ENCODE results near the gene YIPF5. TPM values are rescaled to one million over a fixed set of nuclear protein-coding genes. Genes with fewer than 3 reads are reported as not detected.

Gene YIPF5
- total RNA-seq, result 48.0 TPM
- polyA plus RNA-seq (ENCODE audit: insufficient read depth, low read depth, low replicate concordance), result 18.5 TPM
- long read RNA-seq, donor 1, transcript YIPF5-201 (6 exons, 3,147 nt), result major isoform, 17 of 17 reads
- long read RNA-seq, donor 1, partial matches to known transcripts, result 0 of 17 reads
- long read RNA-seq, donor 1, other reads (novel, unspliced or antisense), result 0 of 17 reads
- long read RNA-seq, donor 2, transcript YIPF5-201 (6 exons, 3,147 nt), result major isoform, 23 of 23 reads
- long read RNA-seq, donor 2, partial matches to known transcripts, result 0 of 23 reads
- long read RNA-seq, donor 2, other reads (novel, unspliced or antisense), result 0 of 23 reads
- long read RNA-seq, donor 3, transcript YIPF5-201 (6 exons, 3,147 nt), result major isoform, 27 of 27 reads
- long read RNA-seq, donor 3, partial matches to known transcripts, result 0 of 27 reads
- long read RNA-seq, donor 3, other reads (novel, unspliced or antisense), result 0 of 27 reads
- long read RNA-seq, donor 4, transcript YIPF5-201 (6 exons, 3,147 nt), result major isoform, 16 of 18 reads
- long read RNA-seq, donor 4, partial matches to known transcripts, result 0 of 18 reads
- long read RNA-seq, donor 4, other reads (novel, unspliced or antisense), result 0 of 18 reads
- long read RNA-seq, donor 5, partial matches to known transcripts, result 0 of 2 reads
- long read RNA-seq, donor 5, other reads (novel, unspliced or antisense), result 0 of 2 reads
- long read RNA-seq, donor 6, transcript YIPF5-201 (6 exons, 3,147 nt), result major isoform, 27 of 29 reads
- long read RNA-seq, donor 6, partial matches to known transcripts, result 0 of 29 reads
- long read RNA-seq, donor 6, other reads (novel, unspliced or antisense), result 0 of 29 reads
- long read RNA-seq, donor 7, transcript YIPF5-201 (6 exons, 3,147 nt), result major isoform, 29 of 46 reads
- long read RNA-seq, donor 7, partial matches to known transcripts, result 0 of 46 reads
- long read RNA-seq, donor 7, other reads (novel, unspliced or antisense), result 14 of 46 reads
- long read RNA-seq, donor 8, transcript YIPF5-201 (6 exons, 3,147 nt), result major isoform, 11 of 11 reads
- long read RNA-seq, donor 8, partial matches to known transcripts, result 0 of 11 reads
- long read RNA-seq, donor 8, other reads (novel, unspliced or antisense), result 0 of 11 reads
- long read RNA-seq, donor 9, transcript YIPF5-201 (6 exons, 3,147 nt), result major isoform, 12 of 22 reads
- long read RNA-seq, donor 9, partial matches to known transcripts, result 10 of 22 reads
- long read RNA-seq, donor 9, other reads (novel, unspliced or antisense), result 0 of 22 reads
- long read RNA-seq, donor 10, transcript YIPF5-201 (6 exons, 3,147 nt), result major isoform, 13 of 14 reads
- long read RNA-seq, donor 10, partial matches to known transcripts, result 0 of 14 reads
- long read RNA-seq, donor 10, other reads (novel, unspliced or antisense), result 0 of 14 reads

DNA sequence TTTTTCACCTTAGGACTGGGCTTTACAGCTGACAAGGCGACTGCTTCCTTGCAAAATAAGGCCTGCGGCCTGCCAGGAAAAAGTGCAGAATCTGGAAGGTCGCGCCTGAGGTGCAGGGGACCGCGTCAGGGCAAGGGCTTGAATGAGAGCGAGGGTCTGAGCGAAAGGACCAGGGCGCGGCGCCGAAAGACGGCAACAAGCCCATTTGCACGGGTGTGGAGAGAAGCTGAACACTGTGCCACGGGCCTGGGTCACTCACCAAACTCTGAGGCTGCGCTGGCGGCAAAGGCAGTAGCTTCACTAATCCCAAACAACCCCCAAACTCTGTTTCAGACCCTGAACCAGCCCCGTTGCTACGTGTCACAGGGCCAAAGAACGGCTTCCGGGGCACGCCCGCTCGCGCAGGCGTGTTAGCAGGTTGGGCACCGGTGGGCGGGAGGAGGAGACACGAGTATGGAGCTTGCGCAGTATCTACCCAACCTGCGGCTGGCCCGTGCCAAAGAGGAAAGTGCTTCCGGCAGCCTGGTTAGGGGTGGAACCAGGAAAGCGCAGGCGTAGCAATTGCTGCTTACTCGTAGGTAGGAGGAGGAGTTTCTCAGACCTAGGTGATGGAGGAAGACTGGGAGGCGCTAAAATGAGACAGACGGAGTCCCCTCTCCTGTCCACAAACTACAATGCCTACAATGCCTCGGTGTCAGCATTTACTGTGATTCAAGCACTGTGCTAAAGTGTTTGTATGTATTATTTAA is at the start of gene YIPF5, which contains the start of gene KCTD16:
Gene YIPF5 (minus strand): TSS at position 384 of the 749 bp plus-strand sequence. CDS start 704 bp downstream, outside the sequence.
Gene KCTD16 (plus strand): TSS at position 598 of the 749 bp plus-strand sequence.
- peak within 1 kb of the TSS; percentile 97 to 98 (median 98) for H3K4me3 ChIP-seq (ENCODE audit: low read length in 3 of 3)
- DNase-seq (peak; percentile 97 to 99 (median 98)), FAIRE-seq (peak; percentile 92)
- H3K4me1 ChIP-seq (ENCODE audit: control insufficient read depth in 2 of 3, insufficient read depth in 2 of 3, low read depth in 1 of 3, low read length in 3 of 3), result peaks cover 0 to 12% (median 3%) of the 10 kb centered on the region in 3 donors
- H3K9ac ChIP-seq (ENCODE audit: low read length in 3 of 3), result peak within 1 kb of the TSS; percentile 90 to 96 (median 95)
- intact Hi-C loops (cut with DNase I), result no loop called here
- peak within 1 kb of the TSS; percentile 51 to 57 for H3K27ac ChIP-seq (ENCODE audit: low read depth in 2 of 2, low read length in 2 of 2)
- TF ChIP-seq, protein P1, sequence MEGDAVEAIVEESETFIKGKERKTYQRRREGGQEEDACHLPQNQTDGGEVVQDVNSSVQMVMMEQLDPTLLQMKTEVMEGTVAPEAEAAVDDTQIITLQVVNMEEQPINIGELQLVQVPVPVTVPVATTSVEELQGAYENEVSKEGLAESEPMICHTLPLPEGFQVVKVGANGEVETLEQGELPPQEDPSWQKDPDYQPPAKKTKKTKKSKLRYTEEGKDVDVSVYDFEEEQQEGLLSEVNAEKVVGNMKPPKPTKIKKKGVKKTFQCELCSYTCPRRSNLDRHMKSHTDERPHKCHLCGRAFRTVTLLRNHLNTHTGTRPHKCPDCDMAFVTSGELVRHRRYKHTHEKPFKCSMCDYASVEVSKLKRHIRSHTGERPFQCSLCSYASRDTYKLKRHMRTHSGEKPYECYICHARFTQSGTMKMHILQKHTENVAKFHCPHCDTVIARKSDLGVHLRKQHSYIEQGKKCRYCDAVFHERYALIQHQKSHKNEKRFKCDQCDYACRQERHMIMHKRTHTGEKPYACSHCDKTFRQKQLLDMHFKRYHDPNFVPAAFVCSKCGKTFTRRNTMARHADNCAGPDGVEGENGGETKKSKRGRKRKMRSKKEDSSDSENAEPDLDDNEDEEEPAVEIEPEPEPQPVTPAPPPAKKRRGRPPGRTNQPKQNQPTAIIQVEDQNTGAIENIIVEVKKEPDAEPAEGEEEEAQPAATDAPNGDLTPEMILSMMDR (IDR thresholded peaks at IDR 0.05; ENCODE audit: borderline replicate concordance, extremely low read depth, insufficient read depth), result no peak
- no peaks in the 10 kb centered on the region for H3K27me3 ChIP-seq (ENCODE audit: control insufficient read depth, insufficient read depth, low read length)
- no peaks in the 10 kb centered on the region for H3K9me3 ChIP-seq (ENCODE audit: control insufficient read depth in 2 of 3, insufficient read depth in 1 of 3, low read length in 3 of 3)
- H3K36me3 ChIP-seq (ENCODE audit: control insufficient read depth in 2 of 3, insufficient read depth in 3 of 3, low read length in 3 of 3), result peaks cover 0 to 2% (median 0%) of the 10 kb centered on the region in 3 donors

DNA sequence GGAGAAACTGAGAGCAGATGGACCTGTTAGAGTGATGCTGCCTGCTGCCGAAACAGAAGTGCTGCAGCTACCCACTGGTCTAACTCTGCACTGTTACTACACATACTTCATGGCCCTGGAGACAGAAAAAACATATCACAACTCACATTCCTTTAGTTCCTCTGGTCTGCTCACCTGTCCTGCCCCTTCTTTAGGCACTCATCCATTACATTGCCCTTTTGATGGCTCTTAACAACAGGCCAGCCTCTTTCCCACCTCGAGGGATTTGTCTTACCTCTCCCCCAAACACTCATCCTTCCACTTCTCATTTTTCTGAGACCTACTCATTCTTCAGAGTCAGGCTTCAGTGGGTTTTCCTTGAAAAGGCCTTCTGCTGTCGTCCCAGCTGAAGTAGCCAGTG is 49.4 kb upstream of the YIPF5 start:
- Histone ChIP-seq H3K9ac (ENCODE audit: low read length in 3 of 3) (no peak overlapping the region), H3K9me3 (ENCODE audit: control insufficient read depth in 2 of 3, insufficient read depth in 1 of 3, low read length in 3 of 3) (no peaks in the 10 kb centered on the region), H3K36me3 (ENCODE audit: control insufficient read depth in 2 of 3, insufficient read depth in 3 of 3, low read length in 3 of 3) (no peaks in the 10 kb centered on the region), H3K4me3 (ENCODE audit: low read length in 3 of 3) (no peak overlapping the region), H3K27me3 (ENCODE audit: control insufficient read depth, insufficient read depth, low read length) (no peaks in the 10 kb centered on the region), H3K27ac (ENCODE audit: low read depth in 2 of 2, low read length in 2 of 2) (no peak overlapping the region), H3K4me1 (ENCODE audit: control insufficient read depth in 2 of 3, insufficient read depth in 2 of 3, low read depth in 1 of 3, low read length in 3 of 3) (no peaks in the 10 kb centered on the region)
- DNase-seq (no peak), FAIRE-seq (no peak)
- intact Hi-C loops (cut with DNase I), result no loop called here
- TF ChIP-seq, protein P1 (IDR thresholded peaks at IDR 0.05; ENCODE audit: borderline replicate concordance, extremely low read depth, insufficient read depth), result no peak

DNA sequence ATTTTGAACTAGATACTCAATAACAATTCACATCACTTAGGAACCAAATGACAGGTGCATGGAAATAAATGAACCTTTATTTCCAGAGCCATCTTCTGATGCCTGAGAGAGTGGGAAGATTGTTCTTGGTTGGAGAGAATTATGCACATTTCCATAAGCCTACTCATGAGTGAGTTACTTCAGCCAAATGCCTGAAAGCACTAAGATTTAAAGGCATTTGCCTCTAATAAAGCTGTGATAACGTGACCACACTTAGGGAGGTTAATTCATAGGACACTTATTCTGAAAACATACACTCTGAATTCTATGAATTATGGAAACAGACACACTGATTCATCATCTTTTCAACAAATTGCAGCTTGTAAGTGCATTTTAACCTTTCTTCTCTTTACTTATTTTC is 40.2 kb upstream of the YIPF5 start:
- Histone ChIP-seq H3K27ac (ENCODE audit: low read depth in 2 of 2, low read length in 2 of 2) (no peak overlapping the region), H3K27me3 (ENCODE audit: control insufficient read depth, insufficient read depth, low read length) (no peaks in the 10 kb centered on the region), H3K9me3 (ENCODE audit: control insufficient read depth in 2 of 3, insufficient read depth in 1 of 3, low read length in 3 of 3) (no peaks in the 10 kb centered on the region), H3K36me3 (ENCODE audit: control insufficient read depth in 2 of 3, insufficient read depth in 3 of 3, low read length in 3 of 3) (no peaks in the 10 kb centered on the region), H3K4me1 (ENCODE audit: control insufficient read depth in 2 of 3, insufficient read depth in 2 of 3, low read depth in 1 of 3, low read length in 3 of 3) (no peaks in the 10 kb centered on the region), H3K9ac (ENCODE audit: low read length in 3 of 3) (no peak overlapping the region), H3K4me3 (ENCODE audit: low read length in 3 of 3) (no peak overlapping the region)
- FAIRE-seq (no peak), DNase-seq (no peak)
- TF ChIP-seq, protein P1 (IDR thresholded peaks at IDR 0.05; ENCODE audit: borderline replicate concordance, extremely low read depth, insufficient read depth), result no peak
- intact Hi-C loops (cut with DNase I), result no loop called here

Measured in kidney (tissue), 22 donors.